DOHH2 (cell line): ENCODE results near the gene ZNF181.

Experiments used
- EZH2phosphoT487 ChIP-seq: fragments of 200-600 bp; sonication (generic); IDR thresholded peaks from 2 replicates; pipeline ENCODE4 v1.6.1; 2017; ENCODE audit warnings: borderline replicate concordance, mild to moderate bottlenecking, antibody characterized with exemption, low read length, moderate library complexity, mixed read lengths
- TF ChIP-seq, protein P1 (sequence below): fragments of 200-600 bp; sonication (generic); IDR thresholded peaks from one replicate; pipeline ENCODE4 v1.5.1; 2014; ENCODE audit warnings: antibody characterized with exemption, mild to moderate bottlenecking, low read depth, low read length; ENCODE audit not compliant: poor library complexity, severe bottlenecking

GRCh38 chr19:34794066-34794960 is 60.3 kb downstream of the ZNF181 start:
- TF ChIP-seq, protein P1, sequence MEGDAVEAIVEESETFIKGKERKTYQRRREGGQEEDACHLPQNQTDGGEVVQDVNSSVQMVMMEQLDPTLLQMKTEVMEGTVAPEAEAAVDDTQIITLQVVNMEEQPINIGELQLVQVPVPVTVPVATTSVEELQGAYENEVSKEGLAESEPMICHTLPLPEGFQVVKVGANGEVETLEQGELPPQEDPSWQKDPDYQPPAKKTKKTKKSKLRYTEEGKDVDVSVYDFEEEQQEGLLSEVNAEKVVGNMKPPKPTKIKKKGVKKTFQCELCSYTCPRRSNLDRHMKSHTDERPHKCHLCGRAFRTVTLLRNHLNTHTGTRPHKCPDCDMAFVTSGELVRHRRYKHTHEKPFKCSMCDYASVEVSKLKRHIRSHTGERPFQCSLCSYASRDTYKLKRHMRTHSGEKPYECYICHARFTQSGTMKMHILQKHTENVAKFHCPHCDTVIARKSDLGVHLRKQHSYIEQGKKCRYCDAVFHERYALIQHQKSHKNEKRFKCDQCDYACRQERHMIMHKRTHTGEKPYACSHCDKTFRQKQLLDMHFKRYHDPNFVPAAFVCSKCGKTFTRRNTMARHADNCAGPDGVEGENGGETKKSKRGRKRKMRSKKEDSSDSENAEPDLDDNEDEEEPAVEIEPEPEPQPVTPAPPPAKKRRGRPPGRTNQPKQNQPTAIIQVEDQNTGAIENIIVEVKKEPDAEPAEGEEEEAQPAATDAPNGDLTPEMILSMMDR, result no peak
- TF ChIP-seq EZH2phosphoT487, result no peak
